Panc1 (cell line): Measurements from ENCODE around the gene CLECL1. TPM values are rescaled to one million over a fixed set of nuclear protein-coding genes. Genes with fewer than 3 reads are reported as not detected.

Experiments used
- ATAC-seq: fragments of 200-7000 bp; cut with Tn5 transposase; 2 replicates; pipeline ENCODE4 v1.9.1; 2020; ENCODE audit warnings: mild to moderate bottlenecking, moderate library complexity
- BruUV-seq: library from RNA; stranded (reverse); fragments of 400-500 nt; replicated peaks from 2 replicates; lab custom pipeline; 2021; lab: Mats Ljungman, UMichigan
- CTCF ChIA-PET: fragments of 300-600 bp; sonication (Branson Sonifier 250); formaldehyde crosslinking; loops from one replicate; lab custom pipeline; 2022; ENCODE audit warnings: antibody characterized with exemption; lab: Charles Lee
- POLR2A ChIA-PET: fragments of 300-600 bp; sonication (Branson Sonifier 250); formaldehyde crosslinking; loops from one replicate; lab custom pipeline; 2022; ENCODE audit warnings: antibody characterized with exemption; lab: Charles Lee
- DNase-seq: peaks from one replicate; pipeline ENCODE4 v3.0.0-alpha.2; 2010; ENCODE audit warnings: low read depth, low spot score
- H3K27ac ChIP-seq: 2 replicates; pipeline ENCODE4 v1.5.1; 2011; ENCODE audit warnings: mild to moderate bottlenecking, low read length, inconsistent platforms
- H3K27me3 ChIP-seq: fragments of 200-500 bp; sonication (Bioruptor generic); 2 replicates; pipeline ENCODE4 v1.6.0; 2014; ENCODE audit warnings: low read length, inconsistent platforms; ENCODE audit not compliant: control insufficient read depth, insufficient read depth
- H3K36me3 ChIP-seq: fragments of 200-500 bp; sonication (Bioruptor generic); 2 replicates; pipeline ENCODE4 v1.5.1; 2014; ENCODE audit warnings: inconsistent platforms, mild to moderate bottlenecking, low read length, moderate library complexity; ENCODE audit not compliant: control insufficient read depth, insufficient read depth
- H3K4me1 ChIP-seq: 2 replicates; pipeline ENCODE4 v1.5.1; 2011; ENCODE audit warnings: inconsistent platforms, mild to moderate bottlenecking, low read length, moderate library complexity; ENCODE audit not compliant: control insufficient read depth, insufficient read depth
- H3K4me3 ChIP-seq, 2 experiments: 2 replicates each; pipeline ENCODE4 v1.5.1; 2011 to 2012; ENCODE audit warnings: low read depth in 2 of 2, low read length in 2 of 2, mild to moderate bottlenecking in 2 of 2, inconsistent platforms in 1 of 2, moderate library complexity in 1 of 2
- H3K9me3 ChIP-seq: fragments of 200-500 bp; sonication (Bioruptor generic); 2 replicates; pipeline ENCODE4 v1.5.1; 2014; ENCODE audit warnings: low read depth, mild to moderate bottlenecking, inconsistent platforms, low read length, moderate library complexity; ENCODE audit not compliant: control insufficient read depth, insufficient read depth
- CTCF ChIP-seq: fragments of 450-650 bp; IDR thresholded peaks from 2 replicates; pipeline ENCODE4 v1.5.1; 2017; ENCODE audit warnings: mild to moderate bottlenecking
- POLR2AphosphoS5 ChIP-seq: IDR thresholded peaks from 2 replicates; pipeline ENCODE4 v1.6.1; 2012; ENCODE audit warnings: mild to moderate bottlenecking, low read depth, low read length, moderate library complexity
- REST ChIP-seq, 2 experiments: IDR thresholded peaks; 2 replicates each; pipeline ENCODE4 v1.6.1; 2011 to 2012; ENCODE audit warnings: low read depth in 2 of 2, control low read depth in 1 of 2, low read length in 1 of 2, mild to moderate bottlenecking in 1 of 2, moderate library complexity in 1 of 2; ENCODE audit not compliant: insufficient read depth in 1 of 2
- SIN3A ChIP-seq: IDR thresholded peaks from 2 replicates; pipeline ENCODE4 v1.6.1; 2012; ENCODE audit warnings: low read depth, mild to moderate bottlenecking, low read length, moderate library complexity, borderline replicate concordance; ENCODE audit not compliant: insufficient read depth
- TCF7L2 ChIP-seq: IDR thresholded peaks from 2 replicates; pipeline ENCODE4 v1.6.1; 2011; ENCODE audit warnings: mild to moderate bottlenecking, low read depth, low read length, inconsistent platforms
- in situ Hi-C: cut with HindIII; loops from 2 replicates; pipeline ENCODE4 v1.10.0; 2016; ENCODE audit warnings: low sequenced_read_pairs, low pct_unique_long_range_greater_than_20kb
- intact Hi-C: fragments of 100-400 bp; cut with micrococcal nuclease; formaldehyde crosslinking; loops from one replicate; pipeline ENCODE4 v1.10.0; 2022; ENCODE audit not compliant: unreplicated experiment
- total RNA-seq: library from RNA; stranded (reverse); gene quantifications from one replicate; pipeline ENCODE4 v1.2.1, GENCODE V29; 2021; ENCODE audit not compliant: unreplicated experiment

The CLECL1 gene
- total RNA-seq, 1 experiment from 2014 or later = not detected

GRCh38 chr12:9761419-9761781, 28.5 kb upstream of the CLECL1 start:
- intact Hi-C loops = no loop called here
- BruUV-seq = no TSS peak

More at GRCh38 chr12:9761419-9761781, 28.5 kb upstream of the CLECL1 start:
- Histone ChIP-seq H3K4me1 (no peaks in the 10 kb centered on the region; the same call in 1 of the 2 replicates), H3K27ac (no peak overlapping the region), H3K9me3 (no peaks in the 10 kb centered on the region), H3K4me3 (no peak overlapping the region), H3K36me3 (no peaks in the 10 kb centered on the region), H3K27me3 (no peaks in the 10 kb centered on the region)
- in situ Hi-C loops = no loop called here
- no peak for DNase-seq
- no peak for ATAC-seq
- POLR2A ChIA-PET = interaction anchor here (0.6 kb wide), 1 partner anchor 90 kb away, joined by 3 read pairs; no protein-coding TSS in a partner anchor
- TF ChIP-seq CTCF (no peak), POLR2AphosphoS5 (no peak), REST (IDR thresholded peaks at IDR 0.05; ENCODE audit: insufficient read depth in 1 of 2, low read depth in 2 of 2, low read length in 1 of 2) (no peak), SIN3A (no peak), TCF7L2 (no peak)
- CTCF ChIA-PET = interaction anchor here (1.0 to 1.1 kb wide), 2 partner anchors 11 kb away, joined by 3 read pairs; no protein-coding TSS in a partner anchor
